ENCODE measurements around the gene SH3TC2.

DNA sequence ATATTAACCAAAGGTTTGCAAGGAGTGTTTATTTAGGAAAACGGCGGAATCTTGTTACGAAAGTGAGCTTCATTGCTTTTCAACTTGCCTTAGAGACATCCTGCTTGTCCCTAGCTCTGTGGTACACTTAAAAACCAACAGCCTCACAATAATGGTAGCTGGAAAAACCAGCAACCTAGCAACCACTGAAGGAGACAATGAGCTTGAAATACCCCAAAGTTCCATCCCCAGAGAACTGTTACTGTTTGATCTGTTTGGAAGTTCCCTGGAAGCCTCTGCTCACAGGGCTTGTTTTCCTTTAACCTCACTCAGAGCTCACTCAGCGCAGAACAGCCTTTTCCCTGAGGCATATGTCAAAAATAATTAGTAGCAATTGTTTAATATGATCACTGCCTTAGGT is 43.2 kb downstream of the SH3TC2 start:
- TF ChIP-seq, protein P1, sequence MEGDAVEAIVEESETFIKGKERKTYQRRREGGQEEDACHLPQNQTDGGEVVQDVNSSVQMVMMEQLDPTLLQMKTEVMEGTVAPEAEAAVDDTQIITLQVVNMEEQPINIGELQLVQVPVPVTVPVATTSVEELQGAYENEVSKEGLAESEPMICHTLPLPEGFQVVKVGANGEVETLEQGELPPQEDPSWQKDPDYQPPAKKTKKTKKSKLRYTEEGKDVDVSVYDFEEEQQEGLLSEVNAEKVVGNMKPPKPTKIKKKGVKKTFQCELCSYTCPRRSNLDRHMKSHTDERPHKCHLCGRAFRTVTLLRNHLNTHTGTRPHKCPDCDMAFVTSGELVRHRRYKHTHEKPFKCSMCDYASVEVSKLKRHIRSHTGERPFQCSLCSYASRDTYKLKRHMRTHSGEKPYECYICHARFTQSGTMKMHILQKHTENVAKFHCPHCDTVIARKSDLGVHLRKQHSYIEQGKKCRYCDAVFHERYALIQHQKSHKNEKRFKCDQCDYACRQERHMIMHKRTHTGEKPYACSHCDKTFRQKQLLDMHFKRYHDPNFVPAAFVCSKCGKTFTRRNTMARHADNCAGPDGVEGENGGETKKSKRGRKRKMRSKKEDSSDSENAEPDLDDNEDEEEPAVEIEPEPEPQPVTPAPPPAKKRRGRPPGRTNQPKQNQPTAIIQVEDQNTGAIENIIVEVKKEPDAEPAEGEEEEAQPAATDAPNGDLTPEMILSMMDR (IDR thresholded peaks at IDR 0.05) = no peak
- TF ChIP-seq POLR2AphosphoS5 (IDR thresholded peaks at IDR 0.05) (no peak), POLR2A (IDR thresholded peaks at IDR 0.05) (no peak)
